AG04449 (cell line): ENCODE measurements around the gene PTPN9.
"Not testable (repeated sequence)": the region's sequence is repeated elsewhere in the genome, so short reads cannot be mapped to it uniquely, and the experiment has no call there.

Source experiments
- CTCF ChIA-PET: fragments of 350-600 bp; formaldehyde crosslinking; extraction: SDS; loops from one replicate; lab custom pipeline; 2021; ENCODE audit warnings: antibody characterized with exemption; lab: Yijun Ruan, JAX
- POLR2A ChIA-PET: fragments of 400-600, 350-600 bp; formaldehyde crosslinking; extraction: SDS; loops from one replicate; lab custom pipeline; 2020; ENCODE audit warnings: antibody characterized with exemption, inconsistent platforms; lab: Yijun Ruan, JAX
- DNase-seq: peaks from one replicate; pipeline ENCODE4 v3.0.0-alpha.2; 2010; ENCODE audit warnings: low read depth, low spot score
- H3K4me3 ChIP-seq: 2 replicates; pipeline ENCODE4 v1.5.1; 2011; ENCODE audit warnings: low read depth, mild to moderate bottlenecking, control low read depth, low read length
- CTCF ChIP-seq: IDR thresholded peaks from one replicate; pipeline ENCODE4 v1.5.1; 2011; ENCODE audit warnings: mild to moderate bottlenecking, moderate library complexity, low read length, control low read depth, inconsistent platforms; ENCODE audit not compliant: insufficient read depth; ENCODE audit errors: missing control alignments

The PTPN9 gene

GRCh38 chr15:75479670-75480069 is 99.4 kb downstream of the PTPN9 start:
- POLR2A ChIA-PET, result no interaction called here
- TF ChIP-seq CTCF, result no peak
- no peak overlapping the region for H3K4me3 ChIP-seq
- CTCF ChIA-PET, result interaction anchor here (1.0 kb wide), 1 partner anchor 13 kb away, joined by 4 read pairs; no protein-coding TSS in a partner anchor
- DNase-seq, result no peak

GRCh38 chr15:75477094-75477493 is 102.0 kb downstream of the PTPN9 start:
- H3K4me3 ChIP-seq, DNase-seq, POLR2A ChIA-PET: not testable (repeated sequence)

GRCh38 chr15:75468913-75469598 is 110.1 kb downstream of the PTPN9 start:
- TF ChIP-seq CTCF, result no peak
- POLR2A ChIA-PET, result no interaction called here
- CTCF ChIA-PET, result interaction anchor here (0.7 to 1.3 kb wide), 2 partner anchors 28 to 101 kb away, joined by 3 read pairs; no protein-coding TSS in a partner anchor
- no peak for DNase-seq
- no peak overlapping the region for H3K4me3 ChIP-seq

More at GRCh38 chr15:75477094-75477493, 102.0 kb downstream of the PTPN9 start:
- CTCF ChIA-PET, result interaction anchor here (1.6 kb wide), 1 partner anchor 32 kb away, joined by 3 read pairs; no protein-coding TSS in a partner anchor

- ChIA-PET POLR2A (no interaction called here), CTCF (no interaction called here)
- no peak overlapping the region for H3K4me3 ChIP-seq
- no peak for TF ChIP-seq CTCF
- DNase-seq, result no peak
These were observed 118.5 kb downstream of the PTPN9 start for GRCh38 chr15:75460646-75461045.

GRCh38 chr15:75459581-75459980 is 119.5 kb downstream of the PTPN9 start:
- CTCF ChIA-PET, result no interaction called here
- TF ChIP-seq CTCF, result no peak
- POLR2A ChIA-PET, result no interaction called here

GRCh38 chr15:75456710-75457109 is 122.4 kb downstream of the PTPN9 start:
- CTCF ChIA-PET, result no interaction called here
- POLR2A ChIA-PET, result interaction anchor here (0.7 kb wide), 1 partner anchor 121 kb away, joined by 4 read pairs; no protein-coding TSS in a partner anchor
- DNase-seq, result no peak
- no peak for TF ChIP-seq CTCF
- peak overlapping the region; percentile 89 for H3K4me3 ChIP-seq

More at GRCh38 chr15:75459581-75459980, 119.5 kb downstream of the PTPN9 start:
- DNase-seq, result no peak
- H3K4me3 ChIP-seq, result no peak overlapping the region
